Lower lobe of right lung (tissue), 2 donors: Measurements from ENCODE around the gene WAC. TPM values are rescaled to one million over a fixed set of nuclear protein-coding genes. Genes with fewer than 3 reads are reported as not detected.
"Not testable (repeated sequence)": the region's sequence is repeated elsewhere in the genome, so short reads cannot be mapped to it uniquely, and the experiment has no call there.

ENCODE experiments used
- ATAC-seq, 2 donors: fragments of 200-7000 bp; cut with Tn5 transposase; one replicate each; pipeline ENCODE4 v1.9.1; 2020 to 2022; ENCODE audit warnings: mild to moderate bottlenecking in 2 of 2, moderate library complexity in 2 of 2
- DNase-seq: peaks from one replicate; pipeline ENCODE4 v3.0.0-alpha.2; 2020
- H3K27ac ChIP-seq: fragments of 200-600 bp; one replicate; pipeline ENCODE4 v1.8.0; 2022
- H3K27me3 ChIP-seq: fragments of 200-600 bp; one replicate; pipeline ENCODE4 v1.8.0; 2022; ENCODE audit warnings: low read depth
- H3K36me3 ChIP-seq: fragments of 200-600 bp; one replicate; pipeline ENCODE4 v1.8.0; 2022; ENCODE audit warnings: mild to moderate bottlenecking
- H3K4me1 ChIP-seq: fragments of 200-600 bp; one replicate; pipeline ENCODE4 v1.8.0; 2022
- H3K4me3 ChIP-seq: fragments of 200-600 bp; one replicate; pipeline ENCODE4 v1.8.0; 2022; ENCODE audit warnings: mild to moderate bottlenecking
- H3K9me3 ChIP-seq: fragments of 200-600 bp; one replicate; pipeline ENCODE4 v1.8.0; 2022
- CTCF ChIP-seq: fragments of 200-600 bp; IDR thresholded peaks from one replicate; pipeline ENCODE4 v1.8.0; 2022; ENCODE audit warnings: antibody characterized with exemption, mild to moderate bottlenecking
- intact Hi-C: fragments of 100-400 bp; cut with DNase I; formaldehyde crosslinking; loops from one replicate; pipeline ENCODE4 v1.11.0; 2022
- total RNA-seq: library from RNA; stranded (reverse); fragmentation: NEBNext Ultra II Directional; extraction: Animal tissue kit (Norgen Biotek cat#: 25700); gene quantifications from one replicate; pipeline ENCODE4 v1.2.1, GENCODE V29; 2021
- donor health status: DM: no; HTN: yes; CAD: no; lungs with severe emphysema.

The WAC gene
- total RNA-seq, 1 donor from 2014 or later: 123 TPM

- no peak for TF ChIP-seq CTCF
- Histone ChIP-seq H3K36me3 (peaks cover 28% of the 10 kb centered on the region), H3K4me3 (no peak overlapping the region), H3K27me3 (no peaks in the 10 kb centered on the region), H3K9me3 (no peaks in the 10 kb centered on the region), H3K27ac (no peak overlapping the region), H3K4me1 (peaks cover 60% of the 10 kb centered on the region)
- ATAC-seq (no peak), DNase-seq (no peak)
- intact Hi-C loops: no loop called here
Measured at GRCh38 chr10:28570598-28570997, 37.7 kb downstream of the WAC start.

- intact Hi-C loops: no loop called here
- TF ChIP-seq CTCF: no peak
- Histone ChIP-seq H3K27ac (no peak overlapping the region), H3K9me3 (no peaks in the 10 kb centered on the region), H3K27me3 (no peaks in the 10 kb centered on the region), H3K4me1 (peaks cover 57% of the 10 kb centered on the region), H3K4me3 (no peak overlapping the region), H3K36me3 (peaks cover 22% of the 10 kb centered on the region)
- ATAC-seq (no peak), DNase-seq (no peak)
Measured at GRCh38 chr10:28571265-28571664, 38.3 kb downstream of the WAC start.

- H3K9me3 ChIP-seq, H3K27me3 ChIP-seq, ATAC-seq, intact Hi-C loops, H3K4me3 ChIP-seq, H3K27ac ChIP-seq, DNase-seq: not testable (repeated sequence)
- H3K4me1 ChIP-seq: peaks cover 55% of the 10 kb centered on the region
- H3K36me3 ChIP-seq: peaks cover 20% of the 10 kb centered on the region
Measured at GRCh38 chr10:28574214-28574613, 41.3 kb downstream of the WAC start.

- H3K27ac ChIP-seq: no peak overlapping the region
- DNase-seq (no peak), ATAC-seq (no peak)
- H3K4me1 ChIP-seq: peaks cover 56% of the 10 kb centered on the region
- no peaks in the 10 kb centered on the region for H3K27me3 ChIP-seq
- intact Hi-C loops: no loop called here
- no peak overlapping the region for H3K4me3 ChIP-seq
- peaks cover 15% of the 10 kb centered on the region for H3K36me3 ChIP-seq
- no peaks in the 10 kb centered on the region for H3K9me3 ChIP-seq
- TF ChIP-seq CTCF: no peak
Measured at GRCh38 chr10:28575852-28576251, 42.9 kb downstream of the WAC start.

GRCh38 chr10:28577506-28577905 is 44.6 kb downstream of the WAC start:
- no peaks in the 10 kb centered on the region for H3K9me3 ChIP-seq
- no peak for DNase-seq
- H3K4me1 ChIP-seq: peaks cover 72% of the 10 kb centered on the region
- no peaks in the 10 kb centered on the region for H3K27me3 ChIP-seq
- peaks cover 15% of the 10 kb centered on the region for H3K36me3 ChIP-seq
- H3K4me3 ChIP-seq: no peak overlapping the region
- TF ChIP-seq CTCF: no peak
- intact Hi-C loops: no loop called here
- ATAC-seq: no peak
- no peak overlapping the region for H3K27ac ChIP-seq

GRCh38 chr10:28578454-28578853 is 45.5 kb downstream of the WAC start:
- ATAC-seq (no peak), DNase-seq (no peak)
- Histone ChIP-seq H3K27ac (no peak overlapping the region), H3K4me1 (peaks cover 74% of the 10 kb centered on the region), H3K4me3 (no peak overlapping the region), H3K27me3 (no peaks in the 10 kb centered on the region), H3K36me3 (peaks cover 21% of the 10 kb centered on the region), H3K9me3 (no peaks in the 10 kb centered on the region)
- intact Hi-C loops: no loop called here
- no peak for TF ChIP-seq CTCF
